ENCODE measurements around the gene SULT1A1. TPM values are rescaled to one million over a fixed set of nuclear protein-coding genes. Genes with fewer than 3 reads are reported as not detected.

SULT1A1 gene
- total RNA-seq, 1 donor from 2014 or later = 11.4 TPM

DNA sequence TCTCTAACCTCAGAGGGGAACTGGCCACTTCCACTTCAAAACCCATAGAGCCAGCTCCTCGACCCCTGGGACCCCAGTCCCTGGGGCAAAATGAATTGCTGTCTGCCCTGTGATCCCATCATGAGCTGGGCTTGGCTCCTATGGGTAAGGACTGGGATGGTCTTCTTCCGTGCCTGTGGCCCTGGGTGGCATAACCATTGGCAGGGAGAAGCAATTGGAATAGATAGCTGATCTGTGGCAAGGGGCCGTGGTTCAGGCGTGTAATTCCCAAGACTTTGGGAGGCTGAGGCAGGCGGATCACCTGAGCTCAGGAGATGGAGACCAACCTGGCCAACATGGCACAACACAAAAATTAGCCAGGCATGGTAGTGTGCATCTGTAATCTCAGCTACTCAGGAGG, 17.3 kb downstream of the SULT1A1 start:
- Mint-ChIP-seq H3K36me3 (ENCODE audit: unreplicated experiment) (peaks cover 18% of the 10 kb centered on the region), H3K4me3 (ENCODE audit: unreplicated experiment) (no peak overlapping the region), H3K9me3 (ENCODE audit: unreplicated experiment) (no peaks in the 10 kb centered on the region), H3K27me3 (ENCODE audit: unreplicated experiment) (no peaks in the 10 kb centered on the region), H3K27ac (ENCODE audit: unreplicated experiment) (no peak overlapping the region), H3K4me1 (ENCODE audit: unreplicated experiment) (peaks cover 10% of the 10 kb centered on the region)
- DNase-seq (ENCODE audit: extremely low spot score, unreplicated experiment) = no peak
- TF ChIP-seq, protein P1, sequence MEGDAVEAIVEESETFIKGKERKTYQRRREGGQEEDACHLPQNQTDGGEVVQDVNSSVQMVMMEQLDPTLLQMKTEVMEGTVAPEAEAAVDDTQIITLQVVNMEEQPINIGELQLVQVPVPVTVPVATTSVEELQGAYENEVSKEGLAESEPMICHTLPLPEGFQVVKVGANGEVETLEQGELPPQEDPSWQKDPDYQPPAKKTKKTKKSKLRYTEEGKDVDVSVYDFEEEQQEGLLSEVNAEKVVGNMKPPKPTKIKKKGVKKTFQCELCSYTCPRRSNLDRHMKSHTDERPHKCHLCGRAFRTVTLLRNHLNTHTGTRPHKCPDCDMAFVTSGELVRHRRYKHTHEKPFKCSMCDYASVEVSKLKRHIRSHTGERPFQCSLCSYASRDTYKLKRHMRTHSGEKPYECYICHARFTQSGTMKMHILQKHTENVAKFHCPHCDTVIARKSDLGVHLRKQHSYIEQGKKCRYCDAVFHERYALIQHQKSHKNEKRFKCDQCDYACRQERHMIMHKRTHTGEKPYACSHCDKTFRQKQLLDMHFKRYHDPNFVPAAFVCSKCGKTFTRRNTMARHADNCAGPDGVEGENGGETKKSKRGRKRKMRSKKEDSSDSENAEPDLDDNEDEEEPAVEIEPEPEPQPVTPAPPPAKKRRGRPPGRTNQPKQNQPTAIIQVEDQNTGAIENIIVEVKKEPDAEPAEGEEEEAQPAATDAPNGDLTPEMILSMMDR (IDR thresholded peaks at IDR 0.05) = no peak

DNA sequence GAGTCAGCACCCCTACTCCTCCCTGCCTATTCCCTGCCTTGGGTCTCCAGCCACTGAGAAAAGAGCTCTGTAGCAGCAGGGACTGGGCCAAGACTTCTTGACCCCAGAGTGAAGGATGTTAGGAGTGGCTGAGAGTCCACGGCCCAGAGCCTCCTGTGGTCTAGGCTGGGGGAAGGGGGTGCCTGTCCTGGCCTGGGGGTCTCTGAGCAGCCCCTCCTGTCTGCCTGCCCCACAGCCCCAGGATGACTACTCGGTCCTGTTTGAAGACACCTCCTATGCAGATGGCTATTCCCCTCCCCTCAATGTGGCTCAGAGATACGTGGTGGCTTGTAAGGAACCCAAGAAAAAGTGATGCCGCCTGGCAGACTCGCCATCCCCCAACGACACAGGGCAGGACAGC, 18.5 kb downstream of the SULT1A1 start:
- no peak for DNase-seq (ENCODE audit: extremely low spot score, unreplicated experiment)
- Mint-ChIP-seq H3K36me3 (ENCODE audit: unreplicated experiment) (peaks cover 18% of the 10 kb centered on the region), H3K27ac (ENCODE audit: unreplicated experiment) (no peak overlapping the region), H3K9me3 (ENCODE audit: unreplicated experiment) (no peaks in the 10 kb centered on the region), H3K4me3 (ENCODE audit: unreplicated experiment) (no peak overlapping the region), H3K27me3 (ENCODE audit: unreplicated experiment) (no peaks in the 10 kb centered on the region), H3K4me1 (ENCODE audit: unreplicated experiment) (peaks cover 15% of the 10 kb centered on the region)
- TF ChIP-seq, protein P1 (IDR thresholded peaks at IDR 0.05) = no peak

DNA sequence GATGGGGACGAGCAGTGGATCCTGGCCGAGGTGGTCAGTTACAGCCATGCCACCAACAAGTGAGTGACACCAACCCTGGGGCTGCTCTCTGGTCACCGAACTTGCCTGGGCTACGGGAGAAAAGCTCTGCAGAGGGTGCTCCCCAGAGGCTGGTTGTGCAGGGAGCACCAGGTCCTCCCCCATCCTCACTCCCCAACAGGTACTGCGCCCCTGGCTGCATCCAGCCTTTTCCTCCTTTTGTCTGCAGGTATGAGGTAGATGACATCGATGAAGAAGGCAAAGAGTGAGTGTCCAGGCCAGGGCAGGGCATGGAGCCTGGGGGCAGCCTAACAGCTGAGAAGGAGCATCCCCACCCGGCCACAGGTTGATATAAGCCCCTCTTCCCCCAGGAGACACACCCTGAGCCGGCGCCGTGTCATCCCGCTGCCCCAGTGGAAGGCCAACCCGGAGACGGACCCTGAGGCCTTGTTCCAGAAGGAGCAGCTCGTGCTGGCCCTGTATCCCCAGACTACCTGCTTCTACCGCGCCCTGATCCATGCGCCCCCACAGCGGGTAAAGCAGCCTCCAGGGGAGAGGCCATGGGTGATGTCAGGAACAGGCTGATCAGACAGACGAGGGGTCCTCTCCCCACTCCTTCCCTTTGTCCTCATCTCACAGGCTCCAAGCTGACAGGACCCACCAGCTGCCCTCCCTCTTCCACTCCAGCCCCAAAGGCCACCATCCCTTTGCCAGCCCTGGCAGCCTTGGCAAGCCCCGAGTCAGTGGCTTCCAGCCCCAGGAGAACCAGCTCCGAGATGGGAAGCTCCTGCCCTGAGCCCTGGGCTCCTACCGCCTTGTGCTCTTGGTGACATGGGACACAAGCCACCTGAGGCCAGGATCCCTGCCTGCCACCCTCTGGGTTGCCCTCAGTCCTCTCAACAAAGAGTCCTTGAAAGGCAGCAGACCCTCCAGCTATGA, 19.2 kb downstream of the SULT1A1 start:
- H3K4me3 Mint-ChIP-seq (ENCODE audit: unreplicated experiment) = no peak overlapping the region

DNA sequence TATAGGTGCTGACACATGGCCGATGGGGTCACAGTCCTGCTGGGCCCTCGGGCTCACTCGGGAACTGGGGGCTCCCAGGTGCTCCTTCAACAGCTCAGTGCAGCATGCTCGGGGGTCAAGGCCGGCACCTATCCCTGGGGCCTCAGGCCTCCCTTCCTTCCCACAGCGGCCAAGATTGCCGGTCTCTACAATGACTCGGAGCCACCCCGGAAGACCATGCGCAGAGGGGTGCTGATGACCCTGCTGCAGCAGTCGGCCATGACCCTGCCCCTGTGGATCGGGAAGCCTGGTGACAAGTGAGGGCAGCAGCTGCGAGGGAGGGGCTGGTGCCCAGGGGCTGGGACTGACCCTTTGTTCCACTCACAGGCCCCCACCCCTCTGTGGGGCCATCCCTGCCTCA, 19.9 kb downstream of the SULT1A1 start:
- Mint-ChIP-seq H3K27me3 (ENCODE audit: unreplicated experiment) (no peaks in the 10 kb centered on the region), H3K9me3 (ENCODE audit: unreplicated experiment) (no peaks in the 10 kb centered on the region), H3K27ac (ENCODE audit: unreplicated experiment) (no peak overlapping the region), H3K4me1 (ENCODE audit: unreplicated experiment) (peaks cover 22% of the 10 kb centered on the region), H3K36me3 (ENCODE audit: unreplicated experiment) (peaks cover 22% of the 10 kb centered on the region), H3K4me3 (ENCODE audit: unreplicated experiment) (no peak overlapping the region)
- TF ChIP-seq, protein P1 (IDR thresholded peaks at IDR 0.05) = no peak
- DNase-seq (ENCODE audit: extremely low spot score, unreplicated experiment) = no peak

More for the DNA sequence above, 19.2 kb downstream of the SULT1A1 start:
- no peaks in the 10 kb centered on the region for H3K27me3 Mint-ChIP-seq (ENCODE audit: unreplicated experiment)
- TF ChIP-seq, protein P1 (IDR thresholded peaks at IDR 0.05) = no peak
- peaks cover 21% of the 10 kb centered on the region for H3K4me1 Mint-ChIP-seq (ENCODE audit: unreplicated experiment)
- peaks cover 18% of the 10 kb centered on the region for H3K36me3 Mint-ChIP-seq (ENCODE audit: unreplicated experiment)
- no peaks in the 10 kb centered on the region for H3K9me3 Mint-ChIP-seq (ENCODE audit: unreplicated experiment)
- no peak for DNase-seq (ENCODE audit: extremely low spot score, unreplicated experiment)
- no peak overlapping the region for H3K27ac Mint-ChIP-seq (ENCODE audit: unreplicated experiment)

DNA sequence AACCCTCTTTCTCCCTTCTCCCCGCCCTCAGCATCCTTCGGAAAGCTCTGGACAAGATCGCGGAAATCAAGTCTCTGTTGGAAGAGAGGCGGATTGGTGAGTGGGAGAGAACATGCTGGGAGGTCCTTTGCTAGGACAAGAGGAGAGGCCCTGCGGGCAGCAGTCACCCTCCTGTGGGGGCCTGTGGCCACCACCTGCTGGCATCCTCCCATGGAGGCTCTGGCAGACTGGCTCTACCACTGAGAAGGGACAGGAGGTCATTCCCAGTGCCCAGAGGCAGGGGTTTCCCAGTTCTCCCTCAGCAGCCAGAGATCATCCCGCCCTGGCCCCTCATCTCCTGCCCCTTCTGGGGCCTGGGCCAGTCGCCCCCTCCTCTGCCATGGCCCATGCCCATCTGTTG, 20.8 kb downstream of the SULT1A1 start:
- Mint-ChIP-seq H3K27ac (ENCODE audit: unreplicated experiment) (no peak overlapping the region), H3K4me1 (ENCODE audit: unreplicated experiment) (peaks cover 22% of the 10 kb centered on the region), H3K36me3 (ENCODE audit: unreplicated experiment) (peaks cover 25% of the 10 kb centered on the region), H3K27me3 (ENCODE audit: unreplicated experiment) (no peaks in the 10 kb centered on the region), H3K4me3 (ENCODE audit: unreplicated experiment) (no peak overlapping the region), H3K9me3 (ENCODE audit: unreplicated experiment) (no peaks in the 10 kb centered on the region)
- no peak for DNase-seq (ENCODE audit: extremely low spot score, unreplicated experiment)
- TF ChIP-seq, protein P1 (IDR thresholded peaks at IDR 0.05) = no peak

Measured in osteocyte (in vitro differentiated cells).